GM18868 (cell line): ENCODE measurements around the gene AUNIP.
A peak's percentile ranks its signal among the peaks of the same experiment; 100 is the strongest.

ENCODE experiments used
- ATAC-seq: cut with Tn5 transposase; IDR thresholded peaks from one replicate; pipeline ENCODE4 v1.9.1; 2021; ENCODE audit warnings: mild to moderate bottlenecking, moderate library complexity; ENCODE audit not compliant: unreplicated experiment

The AUNIP gene

GRCh38 chr1:25832336-25833037 lies 26.8 kb downstream of the AUNIP start:
- ATAC-seq: no peak

DNA sequence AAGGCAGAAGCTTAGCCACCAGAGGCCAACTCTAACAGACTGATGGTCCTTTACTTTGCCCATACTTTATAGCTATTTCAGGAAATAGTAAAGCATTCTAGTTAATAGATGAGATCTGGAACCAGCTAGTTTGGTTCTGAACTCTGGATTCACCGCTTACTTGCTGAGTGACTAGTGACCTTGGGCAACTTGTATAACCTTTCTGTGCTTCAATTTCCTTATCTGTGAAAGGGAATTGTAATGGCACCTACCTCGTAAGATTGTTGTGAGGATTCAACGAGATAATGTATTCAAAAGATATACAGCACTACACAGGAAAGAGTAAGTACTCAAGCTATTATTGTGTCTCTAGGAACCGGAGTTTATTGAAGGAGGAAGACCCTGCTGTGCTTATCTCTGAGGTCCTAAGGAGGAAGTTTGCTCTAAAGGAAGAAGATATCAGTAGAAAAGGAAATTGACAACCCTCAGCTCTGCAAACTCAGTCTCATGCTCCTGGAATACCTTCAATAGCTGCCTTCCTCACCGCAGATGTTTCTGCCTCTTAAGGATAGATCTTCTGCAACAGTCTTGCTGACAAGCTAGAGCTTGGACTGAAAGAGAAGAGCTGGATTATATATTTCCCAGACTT lies 27.6 kb downstream of the AUNIP start:
- ATAC-seq: no peak

DNA sequence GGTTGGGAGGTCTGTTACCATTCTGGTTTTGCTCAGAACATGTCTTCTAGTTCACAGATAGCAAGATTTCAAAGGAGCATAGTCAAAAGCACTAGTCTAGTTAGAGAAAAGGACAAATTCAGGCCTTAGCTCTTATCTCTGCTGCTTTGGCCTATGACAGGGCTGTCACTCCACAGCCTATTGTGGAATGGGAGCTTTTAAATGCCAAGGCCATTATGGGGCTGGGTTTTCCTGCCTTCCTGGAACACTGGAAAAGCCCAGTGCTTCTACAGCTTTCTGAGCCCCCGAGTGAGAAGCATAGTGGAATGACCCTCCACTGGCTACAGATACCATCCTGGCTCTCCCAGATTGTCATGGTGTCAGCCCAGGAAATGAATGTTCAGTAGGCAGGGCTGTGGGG lies 30.2 kb downstream of the AUNIP start:
- ATAC-seq: no peak

DNA sequence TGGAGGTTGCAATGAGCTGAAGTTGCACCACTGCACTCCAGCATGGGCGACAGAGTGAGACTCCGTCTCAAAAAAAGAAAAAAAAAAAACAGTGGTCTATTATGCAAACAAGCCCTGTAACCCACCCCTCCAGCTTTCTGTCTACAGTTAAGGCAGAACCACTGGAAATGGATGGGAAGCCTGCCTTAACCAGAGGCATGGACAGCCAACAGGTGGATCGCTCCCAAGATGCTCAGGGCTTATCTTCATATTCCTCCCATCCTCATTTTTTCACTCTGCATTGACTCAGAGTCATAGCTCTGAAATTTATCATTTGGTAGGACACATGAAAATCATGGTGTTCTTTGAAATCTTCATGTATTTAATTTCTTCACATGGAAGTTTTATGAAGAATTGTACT lies 30.8 kb downstream of the AUNIP start:
- no peak for ATAC-seq

DNA sequence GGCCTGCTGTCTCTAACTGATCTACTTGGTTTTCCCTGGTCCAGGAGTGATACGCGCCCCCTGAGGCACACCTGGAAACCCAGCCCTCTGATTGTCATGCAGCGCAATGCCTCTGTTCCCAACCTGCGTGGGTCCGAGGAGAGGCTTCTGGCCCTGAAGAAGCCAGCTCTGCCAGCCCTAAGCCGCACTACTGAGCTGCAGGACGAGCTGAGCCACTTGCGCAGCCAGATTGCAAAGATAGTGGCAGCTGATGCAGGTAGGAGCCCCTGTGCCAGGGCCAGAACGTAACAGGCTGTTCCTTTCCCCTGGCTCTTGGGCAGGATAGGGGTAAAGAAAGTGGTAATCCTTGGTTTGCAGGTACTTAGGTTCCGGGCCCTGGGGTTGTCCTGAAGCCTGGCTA lies 32.7 kb downstream of the AUNIP start:
- ATAC-seq: no peak

GRCh38 chr1:25825605-25826004 lies 33.7 kb downstream of the AUNIP start:
- ATAC-seq: no peak

DNA sequence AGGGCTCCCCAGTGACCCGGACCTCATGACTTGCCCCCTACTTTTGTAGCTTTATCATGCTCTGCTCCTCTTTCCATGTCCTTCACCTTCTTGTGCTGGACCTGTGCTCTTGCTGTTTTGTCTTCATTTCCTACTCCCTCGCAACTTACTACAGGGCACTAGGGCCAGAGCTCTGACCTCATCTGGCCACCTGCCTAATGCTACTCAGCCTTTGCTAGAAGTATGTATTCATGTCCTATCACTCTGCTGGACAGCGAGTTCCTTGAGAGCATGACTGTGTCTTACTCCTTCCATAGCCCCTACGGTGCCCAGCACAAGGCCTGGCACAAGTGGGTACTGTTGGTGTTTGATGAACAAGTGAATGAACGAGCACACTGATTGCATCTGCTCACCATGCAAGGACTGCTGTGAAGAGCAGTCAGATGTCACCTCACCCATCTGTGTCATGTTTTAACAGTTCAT lies 37.6 kb downstream of the AUNIP start:
- no peak for ATAC-seq

GRCh38 chr1:25821112-25821476 lies 38.2 kb downstream of the AUNIP start:
- ATAC-seq: no peak

DNA sequence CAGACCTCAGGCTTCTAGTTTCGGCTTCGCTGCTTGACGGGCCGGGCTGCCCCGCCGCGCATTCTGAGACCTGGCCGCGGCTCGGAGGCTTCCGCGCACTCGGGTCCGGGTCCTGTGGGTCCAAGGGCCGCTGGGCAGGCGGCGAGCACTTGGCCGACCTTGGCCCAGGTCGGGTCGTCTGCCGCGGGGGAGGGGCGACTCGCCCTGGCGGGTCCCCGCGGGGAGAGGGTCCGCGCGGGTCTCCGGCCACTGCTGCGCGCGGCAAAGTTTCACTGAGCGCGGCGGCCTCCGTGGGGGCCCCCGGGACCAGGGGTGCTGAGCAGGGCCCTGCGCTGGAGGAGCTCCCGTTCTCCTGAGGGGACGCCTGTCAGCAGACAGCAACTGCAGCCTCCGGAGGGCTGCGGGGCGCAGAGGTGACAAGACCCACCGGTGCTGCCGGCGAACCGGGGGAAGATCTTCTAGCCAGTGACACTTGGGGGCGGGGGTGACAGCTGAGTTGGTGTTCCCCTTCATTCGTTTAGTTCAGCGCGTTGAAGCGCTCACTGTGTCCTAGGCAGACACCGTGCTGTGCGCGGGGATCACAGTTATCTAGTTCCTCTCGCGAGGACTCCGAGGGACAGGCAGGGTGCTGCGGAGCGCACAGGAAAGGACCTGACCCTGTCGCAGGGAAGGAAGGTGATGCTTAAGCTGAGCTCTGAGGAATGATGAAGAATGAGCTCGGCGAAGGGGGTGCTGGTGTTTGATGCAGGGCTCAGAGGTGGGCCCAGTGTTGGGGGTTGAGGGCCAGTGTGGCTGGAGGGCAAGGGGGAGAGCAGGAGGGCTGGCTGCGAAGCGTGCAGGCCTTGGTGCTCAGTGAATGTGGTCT lies 38.8 kb downstream of the AUNIP start:
- peak; percentile 63 for ATAC-seq

- peak; percentile 82 for ATAC-seq
Measured at GRCh38 chr1:25819491-25820246, 39.6 kb downstream of the AUNIP start, which contains the start of gene MTFR1L. Gene MTFR1L, plus strand, starts transcription at chr1:25819954. Its CDS starts 3,151 bp downstream, at chr1:25823105.

DNA sequence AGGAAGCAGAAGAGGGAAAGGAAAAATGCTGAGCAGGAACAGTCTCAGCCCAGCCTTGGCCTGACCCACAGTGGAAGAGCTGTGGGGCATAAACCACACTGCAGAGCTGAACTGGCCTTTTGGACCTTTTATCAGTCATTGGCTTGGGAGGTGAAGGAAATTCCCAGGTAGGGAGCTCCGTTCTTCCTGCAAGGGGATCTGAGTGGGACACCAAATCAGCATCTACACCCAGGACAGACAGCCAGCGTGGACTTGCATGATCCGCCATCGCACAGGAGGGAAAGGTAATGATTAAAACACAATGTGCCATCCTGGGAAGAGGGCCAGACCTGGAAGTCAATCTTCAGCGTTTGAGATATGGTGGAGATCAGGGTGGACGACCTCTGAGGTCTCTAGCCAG lies 40.7 kb downstream of the AUNIP start:
- ATAC-seq: no peak

- no peak for ATAC-seq
Measured at GRCh38 chr1:25817840-25818501, 41.3 kb downstream of the AUNIP start.

DNA sequence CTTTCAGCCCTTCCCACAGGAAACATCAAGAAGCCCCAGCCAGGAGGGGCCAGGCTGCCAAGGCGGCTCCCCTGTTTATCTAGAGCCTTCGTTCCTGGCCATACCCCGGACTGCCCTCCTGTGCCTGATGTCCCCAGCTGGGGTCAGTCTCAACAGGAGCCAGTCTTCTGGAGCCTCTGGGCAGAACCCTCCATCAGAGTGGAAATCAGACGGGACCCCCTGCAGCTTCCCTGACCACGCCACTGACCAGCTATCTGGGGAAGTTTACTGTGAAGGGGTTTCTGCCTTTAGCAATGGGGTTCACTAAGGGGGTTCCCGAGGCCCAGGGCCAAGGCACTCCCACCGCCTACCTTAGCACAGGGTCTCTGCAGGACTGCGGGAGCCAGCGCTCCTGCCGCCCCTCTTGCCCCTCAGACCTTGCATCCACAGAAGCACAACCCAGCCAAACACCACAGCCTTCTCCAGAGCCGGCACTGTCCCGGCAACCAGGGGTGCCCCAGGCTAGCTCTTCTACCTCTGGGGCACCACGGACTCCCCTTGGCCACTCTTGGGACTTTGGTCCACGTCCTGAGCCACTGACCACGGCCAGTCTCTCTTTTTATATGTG lies 43.0 kb downstream of the AUNIP start:
- ATAC-seq: no peak

DNA sequence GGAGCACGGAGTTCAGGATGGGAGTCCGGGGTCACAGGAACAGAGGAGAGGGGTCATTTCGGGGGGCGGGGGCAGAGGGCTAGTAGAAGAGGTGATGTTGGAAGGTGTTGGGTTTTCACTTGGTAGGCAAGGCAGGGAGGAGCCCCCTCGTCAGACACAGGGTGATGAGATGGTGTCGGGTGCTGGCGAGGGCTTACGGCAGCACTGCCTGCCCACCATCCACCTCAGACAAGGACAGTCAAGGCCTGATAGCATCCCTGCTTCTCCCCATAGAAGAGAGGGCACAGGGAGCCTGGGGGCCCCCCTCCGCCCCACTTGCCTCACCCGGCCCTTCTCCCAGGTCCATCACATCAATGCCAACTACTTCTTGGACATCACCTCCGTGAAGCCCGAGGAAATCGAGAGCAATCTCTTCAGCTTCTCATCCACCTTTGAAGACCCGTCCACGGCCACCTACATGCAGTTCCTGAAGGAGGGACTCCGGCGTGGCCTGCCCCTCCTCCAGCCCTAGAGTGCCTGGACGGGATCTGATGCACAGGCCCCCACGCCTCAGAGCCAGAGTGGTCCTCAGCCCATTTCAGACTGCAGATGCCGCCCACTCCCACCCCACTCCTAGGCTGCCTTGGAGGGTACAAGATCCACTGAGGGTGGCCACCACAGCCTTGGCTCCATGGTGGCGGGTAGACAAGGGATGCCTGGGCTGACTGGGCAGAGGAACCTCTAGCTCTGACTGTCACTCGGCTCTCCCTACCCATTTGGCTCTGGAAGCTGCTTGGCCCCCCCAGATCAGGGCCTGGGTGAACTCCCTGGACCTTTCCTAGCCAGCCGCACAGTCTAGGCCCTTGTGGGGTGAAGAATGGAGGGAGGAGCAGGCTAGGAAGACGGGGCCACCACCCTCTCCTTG lies 43.8 kb downstream of the AUNIP start:
- no peak for ATAC-seq

- no peak for ATAC-seq
Measured at GRCh38 chr1:25814549-25815087, 44.6 kb downstream of the AUNIP start.

GRCh38 chr1:25813734-25814471 lies 45.4 kb downstream of the AUNIP start:
- ATAC-seq: no peak

GRCh38 chr1:25813071-25813733 lies 46.1 kb downstream of the AUNIP start:
- no peak for ATAC-seq
